HCT116 (cell line): ENCODE results near the gene OR6S1. TPM values are rescaled to one million over a fixed set of nuclear protein-coding genes. Genes with fewer than 3 reads are reported as not detected.
"Not testable (repeated sequence)": the region's sequence is repeated elsewhere in the genome, so short reads cannot be mapped to it uniquely, and the experiment has no call there.

Source experiments
- ATAC-seq: fragments of 200-7000 bp; cut with Tn5 transposase; 2 replicates; pipeline ENCODE4 v1.9.1; 2020; ENCODE audit warnings: mild to moderate bottlenecking, moderate library complexity
- BruUV-seq: library from RNA; stranded (reverse); fragments of 400-500 nt; replicated peaks from 2 replicates; lab custom pipeline; 2021; lab: Mats Ljungman, UMichigan
- CTCF ChIA-PET: fragments of 300-600 bp; sonication (Branson Sonifier 250); formaldehyde crosslinking; loops from one replicate; lab custom pipeline; 2021; ENCODE audit warnings: antibody characterized with exemption; lab: Charles Lee
- POLR2A ChIA-PET: fragments of 300-600, 350-600 bp; sonication (Branson Sonifier 250); formaldehyde crosslinking; loops from one replicate; lab custom pipeline; 2021; ENCODE audit warnings: antibody characterized with exemption; lab: Charles Lee
- RAD21 ChIA-PET, 2 experiments: fragments of 300-600 bp; sonication (Branson Sonifier 250); formaldehyde crosslinking; loops; one replicate each; lab custom pipeline; 2023; ENCODE audit warnings: low total read pairs in 2 of 2; ENCODE audit not compliant: uncharacterized antibody in 2 of 2, unreplicated experiment in 2 of 2, low non-redundant PET in 1 of 2; lab: Charles Lee
- DNase-seq: peaks from one replicate; pipeline ENCODE4 v3.0.0-alpha.2; 2010; ENCODE audit warnings: low read depth, low spot score
- H2AFZ ChIP-seq: fragments of 200-600 bp; shearing (Covaris generic), sonication (generic); 2 replicates; pipeline ENCODE4 v1.6.1; 2017; ENCODE audit warnings: low read depth, mixed run types, mixed read lengths, antibody characterized with exemption, low read length; ENCODE audit not compliant: poor library complexity, severe bottlenecking
- H3K27ac ChIP-seq: 2 replicates; pipeline ENCODE4 v1.5.1; 2012; ENCODE audit warnings: low read depth, low read length
- H3K27me3 ChIP-seq: fragments of 200-600 bp; sonication (generic); 2 replicates; pipeline ENCODE4 v1.6.1; 2016; ENCODE audit warnings: mixed run types, low read length, mixed read lengths; ENCODE audit not compliant: insufficient read depth
- H3K36me3 ChIP-seq, 2 experiments: fragments of 200-500 bp in 1 of 2; fragments of 200-600 bp in 1 of 2; sonication (Bioruptor generic) in 1 of 2; sonication (generic) in 1 of 2; 2 replicates each; pipeline versions ENCODE4 v1.5.1 to v1.6.1; 2014 to 2016; ENCODE audit warnings: low read length in 2 of 2, inconsistent platforms in 1 of 2, mixed read lengths in 1 of 2, mixed run types in 1 of 2; ENCODE audit not compliant: insufficient read depth in 2 of 2, control insufficient read depth in 1 of 2
- H3K4me1 ChIP-seq, 2 experiments: fragments of 200-600 bp in 1 of 2; sonication (generic) in 1 of 2; 2 replicates each; pipeline versions ENCODE4 v1.5.1 to v1.6.1; 2012 to 2017; ENCODE audit warnings: low read length in 2 of 2, inconsistent platforms in 1 of 2, mild to moderate bottlenecking in 1 of 2, mixed read lengths in 1 of 2, mixed run types in 1 of 2, moderate library complexity in 1 of 2; ENCODE audit not compliant: insufficient read depth in 2 of 2, control insufficient read depth in 1 of 2
- H3K4me2 ChIP-seq: fragments of 200-600 bp; sonication (generic); 2 replicates; pipeline ENCODE4 v1.6.1; 2017; ENCODE audit warnings: mixed run types, low read length, mixed read lengths
- H3K4me3 ChIP-seq, 2 experiments: fragments of 200-600 bp in 1 of 2; sonication (generic) in 1 of 2; replicated peaks in 1 of 2; 2 replicates each; pipeline ENCODE4 v1.5.1; 2011 to 2016; ENCODE audit warnings: low read length in 2 of 2, control low read depth in 1 of 2, low read depth in 1 of 2, mild to moderate bottlenecking in 1 of 2, mixed read lengths in 1 of 2, mixed run types in 1 of 2
- H3K79me2 ChIP-seq: fragments of 200-600 bp; sonication (generic); 2 replicates; pipeline ENCODE4 v1.6.1; 2017; ENCODE audit warnings: mild to moderate bottlenecking, mixed run types, low read length, moderate library complexity, mixed read lengths; ENCODE audit not compliant: insufficient read depth
- H3K9ac ChIP-seq: fragments of 200-600 bp; sonication (generic); 2 replicates; pipeline ENCODE4 v1.6.1; 2016; ENCODE audit warnings: low read length, mixed read lengths
- H3K9me2 ChIP-seq: fragments of 200-600 bp; sonication (generic), shearing (Covaris generic); 2 replicates; pipeline ENCODE4 v1.6.1; 2017; ENCODE audit warnings: mixed run types, mild to moderate bottlenecking, moderate library complexity; ENCODE audit not compliant: insufficient read depth
- H3K9me3 ChIP-seq, 2 experiments: fragments of 200-500 bp in 1 of 2; fragments of 200-600 bp in 1 of 2; sonication (Bioruptor generic) in 1 of 2; sonication (generic) in 1 of 2; 2 replicates each; pipeline ENCODE4 v1.6.1; 2014 to 2017; ENCODE audit warnings: low read length in 2 of 2, mixed read lengths in 2 of 2, inconsistent platforms in 1 of 2, low read depth in 1 of 2, mild to moderate bottlenecking in 1 of 2, mixed run types in 1 of 2, moderate library complexity in 1 of 2; ENCODE audit not compliant: control insufficient read depth in 1 of 2, insufficient read depth in 1 of 2
- H4K20me1 ChIP-seq: fragments of 200-600 bp; sonication (generic), shearing (Covaris generic); 2 replicates; pipeline ENCODE4 v1.6.1; 2017; ENCODE audit warnings: mixed run types, mild to moderate bottlenecking, moderate library complexity; ENCODE audit not compliant: insufficient read depth
- CBX3 ChIP-seq: IDR thresholded peaks from 2 replicates; pipeline ENCODE4 v1.6.1; 2012; ENCODE audit warnings: low read depth
- FOSL1 ChIP-seq: IDR thresholded peaks from 2 replicates; pipeline ENCODE4 v1.6.1; 2012; ENCODE audit warnings: low read depth
- POLR2AphosphoS5 ChIP-seq: IDR thresholded peaks from 2 replicates; pipeline ENCODE4 v1.6.1; 2011; ENCODE audit warnings: mild to moderate bottlenecking, low read depth, low read length, moderate library complexity
- YY1 ChIP-seq: IDR thresholded peaks from 2 replicates; pipeline ENCODE4 v1.6.1; 2011; ENCODE audit warnings: low read length, low read depth, moderate library complexity, mild to moderate bottlenecking; ENCODE audit not compliant: insufficient replicate concordance; ENCODE audit errors: extremely low read depth
- ZNF274 ChIP-seq: fragments of 200-500 bp; sonication (Bioruptor generic); IDR thresholded peaks from 2 replicates; pipeline ENCODE4 v1.6.1; 2014; ENCODE audit warnings: mild to moderate bottlenecking, low read depth, low read length, inconsistent platforms
- intact Hi-C: fragments of 100-400 bp; cut with micrococcal nuclease; formaldehyde crosslinking; loops from 2 replicates; pipeline ENCODE4 v1.10.0; 2022
- total RNA-seq: library from RNA; stranded (reverse); gene quantifications from one replicate; pipeline ENCODE4 v1.2.1, GENCODE V29; 2021; ENCODE audit not compliant: unreplicated experiment

OR6S1 gene
- total RNA-seq, 1 experiment from 2014 or later = not detected

- Histone ChIP-seq H3K9me3 (no peaks in the 10 kb centered on the region), H3K9me2 (no peaks in the 10 kb centered on the region), H3K36me3 (no peaks in the 10 kb centered on the region), H3K27me3 (no peaks in the 10 kb centered on the region), H3K9ac (no peak overlapping the region), H3K27ac (no peak overlapping the region), H4K20me1 (no peaks in the 10 kb centered on the region), H3K4me3 (no peak overlapping the region), H2AFZ (no peak overlapping the region), H3K4me1 (peaks cover 5 to 13% of the 10 kb centered on the region in 2 experiments; a peak in 3 of 4 replicates), H3K79me2 (no peaks in the 10 kb centered on the region), H3K4me2 (no peak overlapping the region)
- ATAC-seq (no peak), DNase-seq (no peak)
- RAD21 ChIA-PET = no interaction called here
- BruUV-seq = no TSS peak
- CTCF ChIA-PET = interaction anchor here (1.3 to 1.8 kb wide), 2 partner anchors 11 to 12 kb away, joined by 4 to 7 read pairs; no protein-coding TSS in a partner anchor
- POLR2A ChIA-PET = no interaction called here
- TF ChIP-seq YY1 (no peak), FOSL1 (no peak), ZNF274 (no peak), CBX3 (no peak), POLR2AphosphoS5 (no peak)
- intact Hi-C loops = no loop called here
These were observed 26.5 kb upstream of the OR6S1 start for GRCh38 chr14:20667957-20668356.

GRCh38 chr14:20666400-20666961 is 25.0 kb upstream of the OR6S1 start:
- H3K79me2 ChIP-seq, H3K9ac ChIP-seq, CTCF ChIA-PET, H3K4me3 ChIP-seq, BruUV-seq, POLR2A ChIA-PET, RAD21 ChIA-PET, ATAC-seq, H3K27me3 ChIP-seq, H3K9me3 ChIP-seq, H3K36me3 ChIP-seq, H4K20me1 ChIP-seq, H3K4me2 ChIP-seq, intact Hi-C loops, H2AFZ ChIP-seq, H3K9me2 ChIP-seq, DNase-seq, H3K27ac ChIP-seq: not testable (repeated sequence)
- H3K4me1 ChIP-seq = peaks cover 9 to 23% of the 10 kb centered on the region in 2 experiments; a peak in 3 of 4 replicates
